D721Med (cell line): ENCODE measurements around the gene MIEF1.

ENCODE experiments used
- DNase-seq: peaks from one replicate; pipeline ENCODE4 v3.0.0; 2011; ENCODE audit warnings: low spot score; ENCODE audit not compliant: insufficient read length
- FAIRE-seq: peaks from 2 replicates; lab custom pipeline; 2011; peaks lifted over from hg19 to GRCh38; lab: Jason Lieb, UNC
- CTCF ChIP-seq: IDR thresholded peaks from 2 replicates; pipeline ENCODE4 v1.5.1; 2012; ENCODE audit warnings: mild to moderate bottlenecking, control low read depth; ENCODE audit not compliant: insufficient read depth; ENCODE audit errors: missing control alignments

MIEF1 gene

GRCh38 chr22:39558254-39558727 is 56.2 kb downstream of the MIEF1 start:
- FAIRE-seq (no peak), DNase-seq (no peak)
- no peak for TF ChIP-seq CTCF

GRCh38 chr22:39558950-39559349 is 56.9 kb downstream of the MIEF1 start:
- FAIRE-seq: no peak
- TF ChIP-seq CTCF: no peak
- no peak for DNase-seq

- no peak for DNase-seq
- FAIRE-seq: no peak
- TF ChIP-seq CTCF: peak; percentile 29
Observed at GRCh38 chr22:39559456-39560105, 57.5 kb downstream of the MIEF1 start.

- no peak for FAIRE-seq
- no peak for DNase-seq
- TF ChIP-seq CTCF: no peak
Observed at GRCh38 chr22:39560127-39560526, 58.0 kb downstream of the MIEF1 start.

GRCh38 chr22:39562839-39563489 is 60.9 kb downstream of the MIEF1 start:
- TF ChIP-seq CTCF: no peak
- DNase-seq (no peak), FAIRE-seq (no peak)

GRCh38 chr22:39563571-39564428 is 61.7 kb downstream of the MIEF1 start:
- no peak for DNase-seq
- TF ChIP-seq CTCF: no peak
- no peak for FAIRE-seq
